GM19468 (cell line): ENCODE results near the gene RPL35.
"Not testable (repeated sequence)": the region's sequence is repeated elsewhere in the genome, so short reads cannot be mapped to it uniquely, and the experiment has no call there.

Experiments
- ATAC-seq: cut with Tn5 transposase; IDR thresholded peaks from one replicate; pipeline ENCODE4 v1.9.1; 2021; ENCODE audit warnings: mild to moderate bottlenecking, moderate library complexity, moderate number of reproducible peaks; ENCODE audit not compliant: unreplicated experiment; ENCODE audit errors: extremely low read depth

The RPL35 gene

GRCh38 chr9:124854161-124854560 is 7.6 kb downstream of the RPL35 start:
- no peak for ATAC-seq

DNA sequence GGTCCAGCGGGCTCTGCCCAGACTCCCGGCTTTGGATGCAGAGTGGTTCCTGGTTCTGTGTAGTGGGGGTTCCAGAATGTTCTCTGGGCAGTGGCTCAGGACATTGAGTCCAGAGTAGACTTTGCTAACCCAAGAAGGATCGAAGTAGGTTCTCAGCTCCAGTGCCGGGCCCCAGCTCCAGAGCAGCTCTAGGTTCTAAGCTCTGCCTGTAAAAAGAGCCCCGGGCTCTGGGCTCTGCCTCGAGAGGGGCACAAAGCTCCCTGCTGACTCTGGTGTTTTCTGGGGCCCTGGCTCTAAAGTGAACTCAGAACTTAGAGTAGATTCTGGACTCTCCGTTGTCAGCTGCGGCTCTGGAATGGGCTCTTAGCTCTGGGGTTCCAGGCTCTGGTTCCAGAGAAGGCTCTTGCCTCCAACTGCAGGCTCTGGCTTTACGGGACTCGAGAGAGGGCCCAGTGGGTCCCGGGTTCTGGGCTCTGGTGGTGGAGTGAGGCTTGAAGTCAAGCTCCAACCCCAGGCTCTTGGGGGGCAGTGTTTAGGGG is 8.1 kb downstream of the RPL35 start:
- ATAC-seq = no peak

DNA sequence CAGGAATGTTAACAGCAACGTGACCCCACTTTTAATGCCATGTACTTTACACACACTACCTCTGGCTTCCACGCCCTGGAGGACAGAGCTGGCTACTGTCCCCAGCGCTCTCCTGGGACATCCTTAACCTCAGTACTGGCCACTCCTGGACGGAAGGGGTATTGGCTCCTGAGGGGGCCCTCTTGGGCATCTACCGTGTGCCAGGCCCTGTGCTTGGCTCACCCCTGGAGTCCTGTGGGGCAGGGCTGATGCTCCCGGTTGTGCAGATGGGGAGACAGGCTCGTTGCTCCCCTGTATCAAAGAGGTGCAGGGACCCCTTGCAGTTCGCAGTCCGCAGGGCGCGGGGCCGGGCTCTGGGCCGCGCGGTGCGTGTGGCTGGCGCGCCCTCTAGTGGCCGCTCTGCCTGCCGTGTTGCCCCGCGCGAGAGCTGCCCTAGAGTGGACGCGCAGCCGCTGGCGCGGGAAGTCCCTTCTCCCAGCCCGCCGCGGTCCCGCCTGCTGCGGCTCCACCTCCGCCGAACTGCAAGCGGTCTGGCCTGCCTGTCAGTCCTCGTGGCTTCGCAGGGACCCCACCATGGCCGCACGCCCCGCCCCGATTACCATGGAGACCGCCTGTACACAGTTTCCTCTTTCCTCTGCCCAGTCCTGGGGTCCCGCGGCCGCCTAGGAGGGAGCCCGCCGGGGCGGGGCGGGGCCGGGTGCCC is 8.8 kb downstream of the RPL35 start, which contains the start of gene WDR38:
WDR38 (plus strand) TSS at position 632 of the 703 bp plus-strand sequence. CDS start 72 bp downstream, outside the sequence.
- peak; percentile 31 for ATAC-seq

DNA sequence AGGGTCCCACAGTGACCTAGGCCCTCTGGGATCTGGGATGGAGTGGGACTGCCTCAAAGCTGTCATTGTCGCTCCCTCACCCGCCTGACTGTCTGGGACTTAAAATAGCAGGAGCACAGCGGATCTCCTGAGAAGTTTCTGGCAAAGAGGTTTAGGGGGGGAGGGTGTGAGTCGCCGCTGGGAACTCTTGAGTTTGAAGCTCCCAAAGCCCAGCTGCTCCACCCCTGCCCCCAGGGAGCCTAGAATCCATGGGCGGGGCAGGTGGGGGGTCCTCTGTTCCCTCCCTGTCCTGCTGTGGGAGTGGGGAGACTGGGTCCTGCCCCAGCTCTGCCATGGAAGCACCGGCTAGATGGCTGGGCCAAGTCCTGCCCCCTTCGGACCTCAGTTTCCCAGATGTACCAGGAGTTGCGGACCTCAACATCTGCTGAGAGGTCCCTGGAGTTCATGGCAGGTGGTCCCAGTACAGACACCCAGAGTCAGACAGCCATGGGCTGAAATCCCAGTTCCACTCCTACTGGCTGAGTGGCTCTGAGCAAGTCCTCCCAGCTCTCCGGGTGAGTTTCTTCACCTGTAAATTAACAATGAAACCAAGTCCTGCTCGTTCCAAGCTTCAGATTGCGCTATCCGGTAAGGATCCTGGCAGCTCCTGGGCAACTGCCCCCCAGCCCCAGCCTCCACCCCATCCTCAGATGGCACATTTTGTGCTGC is 9.5 kb downstream of the RPL35 start:
- no peak for ATAC-seq

GRCh38 chr9:124849801-124850200 is 12.0 kb downstream of the RPL35 start:
- ATAC-seq = no peak

GRCh38 chr9:124846969-124847368 is 14.8 kb downstream of the RPL35 start:
- ATAC-seq = no peak

- ATAC-seq = not testable (repeated sequence)
Observed at GRCh38 chr9:124846467-124846866, 15.3 kb downstream of the RPL35 start.

DNA sequence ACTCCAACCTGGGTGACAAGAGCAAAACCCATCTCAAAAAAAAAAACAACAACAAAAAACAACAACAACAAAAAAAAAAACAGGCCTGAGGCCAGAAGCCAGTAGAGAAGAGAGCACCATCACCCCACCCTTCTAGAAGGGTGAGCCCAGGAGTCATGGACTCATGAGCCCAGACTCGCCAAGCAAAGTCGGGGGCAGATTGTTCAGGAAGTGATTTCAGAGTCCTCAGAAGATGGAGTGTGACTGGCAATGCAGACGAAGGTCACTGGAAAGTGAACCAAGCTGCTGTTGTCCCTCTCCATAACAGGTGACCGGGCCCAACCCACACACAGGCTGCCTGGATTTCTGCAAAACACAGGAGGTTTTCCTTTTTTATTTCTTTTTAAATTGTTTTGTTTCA is 17.5 kb downstream of the RPL35 start:
- no peak for ATAC-seq

DNA sequence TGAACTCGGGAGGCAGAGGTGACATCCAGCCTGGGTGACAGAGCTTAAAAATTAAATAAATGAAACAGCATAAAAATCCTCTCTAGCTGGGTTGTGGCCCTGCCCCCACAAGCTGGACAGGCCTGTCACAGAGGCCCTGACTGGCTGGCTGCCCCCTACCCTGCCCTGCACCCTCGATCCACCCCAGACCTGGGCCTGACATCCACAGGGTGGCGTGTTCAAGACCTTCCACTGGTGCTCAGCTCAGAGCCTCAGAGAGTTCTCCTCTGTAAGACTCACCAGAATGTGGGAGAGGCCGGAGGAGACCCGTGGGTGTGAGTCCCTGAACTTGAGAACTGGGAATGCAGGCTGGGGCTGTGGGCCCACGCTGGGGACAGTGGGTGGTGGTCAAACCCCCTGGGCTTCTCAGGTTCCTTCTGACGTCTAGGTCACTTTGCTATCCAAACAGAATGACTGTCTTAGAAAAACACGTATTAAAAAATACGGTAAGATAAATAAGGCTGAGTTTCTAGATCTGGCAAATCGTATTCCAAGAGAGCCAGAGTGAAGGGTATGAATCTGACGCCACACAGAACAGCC is 18.2 kb downstream of the RPL35 start:
- no peak for ATAC-seq

DNA sequence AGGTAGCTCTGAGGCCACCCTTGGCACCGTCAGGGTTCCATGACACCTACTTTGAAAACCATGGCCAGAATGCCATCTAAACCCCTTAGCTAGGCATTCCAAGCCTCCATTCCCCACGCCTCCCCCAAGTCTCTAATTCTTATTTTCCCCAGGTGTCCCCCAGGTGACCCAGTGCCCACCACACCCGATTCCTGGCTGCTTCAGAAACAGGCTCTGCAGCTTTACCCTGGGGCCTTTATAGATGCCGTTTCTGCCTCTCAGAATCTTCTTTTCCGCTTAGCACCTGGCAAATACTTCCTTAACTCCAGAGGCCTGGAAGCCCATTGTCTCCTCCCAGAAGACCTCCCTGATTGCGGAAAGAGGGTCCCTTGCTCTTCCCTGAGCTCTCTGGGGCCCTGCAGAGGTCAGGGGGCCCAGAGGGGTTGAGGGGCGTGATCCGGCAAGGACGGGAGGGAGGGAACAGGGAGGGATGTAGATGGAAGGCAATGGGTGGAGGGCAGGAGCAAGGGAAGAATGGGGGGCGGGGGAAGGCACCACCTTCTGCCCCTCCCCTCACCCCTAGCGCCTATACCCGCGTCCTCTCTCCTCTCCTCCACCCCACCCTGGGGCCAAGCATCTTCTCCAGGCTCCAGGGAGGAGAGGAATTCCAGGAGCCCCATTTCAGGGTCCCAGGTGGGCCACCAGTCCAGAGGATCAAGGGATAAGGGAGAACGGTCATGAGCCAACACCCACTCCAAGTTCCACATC is 20.5 kb downstream of the RPL35 start:
- no peak for ATAC-seq

DNA sequence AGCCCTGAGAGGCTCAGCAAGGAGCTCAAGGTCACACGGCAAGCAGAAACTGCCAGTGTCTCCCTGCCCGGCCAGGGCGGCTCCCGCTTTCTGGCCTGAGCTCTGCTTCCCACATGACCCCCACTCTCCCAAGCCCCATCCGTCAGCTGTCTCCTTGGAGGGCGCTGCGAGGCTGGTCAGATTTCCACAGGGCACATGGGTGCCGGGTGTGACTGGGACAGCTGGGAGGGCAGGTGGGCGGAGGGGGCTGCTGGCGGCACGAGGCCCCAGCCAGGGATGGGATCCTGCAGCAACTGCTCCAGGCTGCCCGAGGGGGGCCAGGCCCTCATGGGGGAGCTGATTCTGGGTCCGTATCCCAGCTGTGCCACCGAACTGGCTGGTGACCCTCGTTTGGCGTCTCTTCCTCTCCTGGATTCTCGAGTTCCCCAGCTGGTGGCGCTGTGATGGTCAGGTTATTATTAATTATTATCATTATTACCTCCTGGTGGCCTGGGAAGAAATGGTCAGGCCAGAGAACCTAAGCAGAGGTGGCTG is 21.4 kb downstream of the RPL35 start:
- no peak for ATAC-seq

DNA sequence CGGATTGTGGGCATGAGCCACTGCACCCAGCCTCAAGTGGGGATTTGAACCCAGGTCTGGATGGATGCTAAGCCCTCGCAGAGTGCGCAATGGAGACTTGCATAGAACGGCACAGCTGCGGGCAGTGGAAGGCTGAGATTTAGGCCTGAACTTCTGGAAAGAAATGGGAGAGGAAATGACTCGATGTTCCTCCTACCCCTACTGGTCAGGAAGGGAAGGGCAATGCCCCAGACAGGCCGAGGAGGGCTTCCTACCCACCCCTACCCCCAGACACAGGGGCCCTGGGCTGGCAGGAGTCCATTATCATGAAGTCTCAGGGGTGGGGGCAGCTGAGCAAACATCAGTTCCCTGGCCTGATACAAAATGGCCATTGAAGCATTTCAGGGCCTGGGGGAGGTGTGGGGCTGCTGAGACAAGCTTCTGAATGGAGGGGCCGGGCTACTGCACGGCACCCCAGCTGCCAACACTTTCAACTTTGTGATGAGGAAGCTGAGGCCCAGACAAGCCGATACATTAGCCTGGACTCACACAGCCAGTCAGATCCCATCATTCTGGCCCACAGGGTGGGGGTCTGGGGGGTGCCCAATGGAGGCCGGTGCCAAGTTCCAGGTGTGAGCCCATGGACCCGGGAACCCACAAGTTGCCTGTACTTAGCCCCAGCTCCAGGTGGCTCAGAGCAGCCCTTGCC is 22.0 kb downstream of the RPL35 start:
- ATAC-seq = no peak

- not testable (repeated sequence) for ATAC-seq
Observed at GRCh38 chr9:124838567-124839275, 23.0 kb downstream of the RPL35 start.

GRCh38 chr9:124838132-124838531 is 23.6 kb downstream of the RPL35 start:
- not testable (repeated sequence) for ATAC-seq

DNA sequence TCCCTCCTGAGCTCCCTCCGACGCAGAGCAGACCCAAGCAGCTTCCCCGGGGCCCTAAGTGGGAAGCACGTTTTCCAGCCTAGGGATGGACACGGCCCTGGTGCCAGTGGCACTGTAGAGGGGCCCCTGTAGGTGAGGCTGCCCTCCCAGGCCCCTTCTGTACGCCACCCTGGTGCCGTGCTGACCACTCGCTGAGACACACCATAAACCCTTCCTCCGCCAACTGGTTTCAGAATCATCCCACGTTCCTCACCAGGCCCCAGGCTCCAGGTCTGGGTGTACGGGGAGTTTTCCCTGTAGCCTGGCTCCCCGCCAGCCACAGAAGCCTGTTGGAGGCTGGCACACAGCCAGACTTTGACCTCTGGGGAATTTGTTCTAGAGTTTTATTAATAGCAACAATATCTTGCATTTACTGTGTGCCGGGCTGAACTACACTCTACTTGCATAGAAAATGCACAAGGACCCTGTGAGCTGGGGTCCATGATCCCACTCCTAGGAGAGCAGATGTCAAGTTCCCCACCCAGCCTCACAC is 26.7 kb downstream of the RPL35 start:
- no peak for ATAC-seq

DNA sequence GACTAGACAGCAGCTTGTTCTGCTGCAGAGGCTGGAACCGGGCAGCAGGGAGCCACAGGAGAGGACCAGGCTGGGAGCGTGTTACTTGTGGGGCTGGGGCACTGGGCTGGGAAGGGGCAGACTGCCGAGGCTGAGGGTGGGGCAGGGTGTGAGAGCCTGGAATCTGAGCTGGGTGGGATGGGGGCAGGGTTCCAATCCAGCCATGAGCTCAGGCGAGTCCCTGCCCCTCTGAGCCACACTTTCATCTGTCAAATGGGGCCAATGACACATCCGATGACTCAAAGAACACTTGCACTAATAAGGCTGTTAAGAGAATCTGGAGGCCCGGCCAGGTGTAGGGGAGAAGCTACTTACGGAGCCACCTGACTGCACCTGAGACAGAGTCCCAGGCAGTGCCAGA is 27.2 kb downstream of the RPL35 start:
- ATAC-seq = no peak

GRCh38 chr9:124831642-124832364 is 30.0 kb downstream of the RPL35 start:
- ATAC-seq = no peak

DNA sequence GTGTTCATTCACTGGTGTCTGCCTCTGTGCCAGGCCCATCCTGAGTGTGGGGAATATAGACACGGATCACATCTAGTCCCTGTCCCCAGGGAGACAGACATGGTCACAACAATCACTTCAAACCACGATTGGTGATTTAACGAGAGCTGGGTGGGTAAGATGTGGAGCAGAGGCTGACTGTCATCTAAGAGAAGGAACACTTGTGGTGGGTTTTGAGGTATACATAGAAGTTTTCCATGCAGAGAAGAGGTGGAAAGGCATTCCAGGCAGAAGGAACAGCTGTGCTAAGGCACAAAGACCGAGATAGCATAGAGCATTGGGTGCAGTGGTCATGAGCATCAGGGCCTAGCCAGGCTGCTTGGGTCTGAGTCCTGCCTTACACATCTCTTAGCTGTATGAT is 31.2 kb downstream of the RPL35 start:
- no peak for ATAC-seq
